ENCODE results near the gene LRRC8C.
"Not testable (repeated sequence)": the region's sequence is repeated elsewhere in the genome, so short reads cannot be mapped to it uniquely, and the experiment has no call there.

Gene LRRC8C

GRCh38 chr1:89608319-89608983 lies 24.5 kb upstream of the LRRC8C start:
- DNase-seq = no peak

- DNase-seq = no peak
Measured at GRCh38 chr1:89608984-89609725, 23.8 kb upstream of the LRRC8C start.

GRCh38 chr1:89609781-89610456 lies 23.0 kb upstream of the LRRC8C start:
- DNase-seq = no peak

GRCh38 chr1:89610457-89611011 lies 22.4 kb upstream of the LRRC8C start:
- no peak for DNase-seq

- DNase-seq = no peak
Measured at GRCh38 chr1:89611721-89612120, 21.2 kb upstream of the LRRC8C start.

GRCh38 chr1:89613928-89614327 lies 19.0 kb upstream of the LRRC8C start:
- no peak for DNase-seq

GRCh38 chr1:89615676-89616598 lies 17.0 kb upstream of the LRRC8C start:
- DNase-seq = no peak

- DNase-seq = no peak
Measured at GRCh38 chr1:89616844-89617627, 15.9 kb upstream of the LRRC8C start.

- DNase-seq = no peak
Measured at GRCh38 chr1:89620664-89621063, 12.3 kb upstream of the LRRC8C start.

GRCh38 chr1:89622895-89623294 lies 10.0 kb upstream of the LRRC8C start:
- no peak for DNase-seq

GRCh38 chr1:89624314-89624713 lies 8.6 kb upstream of the LRRC8C start:
- no peak for DNase-seq

GRCh38 chr1:89624715-89625323 lies 8.1 kb upstream of the LRRC8C start:
- DNase-seq = no peak

- no peak for DNase-seq
Measured at GRCh38 chr1:89627596-89627962, 5.3 kb upstream of the LRRC8C start.

GRCh38 chr1:89629146-89629545 lies 3.8 kb upstream of the LRRC8C start:
- DNase-seq = no peak

- DNase-seq = not testable (repeated sequence)
Measured at GRCh38 chr1:89629600-89629999, 3.3 kb upstream of the LRRC8C start.

GRCh38 chr1:89630048-89630447 lies 2.9 kb upstream of the LRRC8C start:
- no peak for DNase-seq

- DNase-seq = no peak
Measured at GRCh38 chr1:89631816-89632656, 884 bp upstream of the LRRC8C start.

GRCh38 chr1:89633248-89633799 lies 404 bp downstream of the LRRC8C start:
- DNase-seq = peak; percentile 58

- no peak for DNase-seq
Measured at GRCh38 chr1:89633800-89634625, 1.1 kb downstream of the LRRC8C start.

All from T1000 (cell line).